Fibroblast of upper back skin (primary cell): ENCODE measurements around the gene BID.

Experiments used
- DNase-seq: peaks from one replicate; pipeline ENCODE4 v3.0.0-alpha.2; 2013

BID gene

GRCh38 chr22:17782621-17783020, 8.4 kb upstream of the BID start:
- DNase-seq: no peak

GRCh38 chr22:17782158-17782557, 7.9 kb upstream of the BID start:
- DNase-seq: no peak

- DNase-seq: peak; percentile 73
Measured at GRCh38 chr22:17781319-17782031, 7.2 kb upstream of the BID start.

GRCh38 chr22:17780741-17781318, 6.6 kb upstream of the BID start:
- no peak for DNase-seq

GRCh38 chr22:17780116-17780740, 6.0 kb upstream of the BID start:
- no peak for DNase-seq

- DNase-seq: no peak
Measured at GRCh38 chr22:17779286-17780115, 5.2 kb upstream of the BID start.

GRCh38 chr22:17778412-17778976, 4.2 kb upstream of the BID start:
- DNase-seq: no peak

GRCh38 chr22:17777717-17778044, 3.4 kb upstream of the BID start:
- no peak for DNase-seq

- no peak for DNase-seq
Measured at GRCh38 chr22:17777005-17777716, 2.9 kb upstream of the BID start.

GRCh38 chr22:17775781-17776465, 1.7 kb upstream of the BID start:
- DNase-seq: no peak

GRCh38 chr22:17774926-17775685, 837 bp upstream of the BID start:
- no peak for DNase-seq

- peak; percentile 13 for DNase-seq
Measured at GRCh38 chr22:17773606-17774205, 563 bp downstream of the BID start.

- peak; percentile 66 for DNase-seq
Measured at GRCh38 chr22:17772958-17773605, 1.2 kb downstream of the BID start.

GRCh38 chr22:17772249-17772957, 1.9 kb downstream of the BID start:
- DNase-seq: peak; percentile 21

- DNase-seq: no peak
Measured at GRCh38 chr22:17770180-17771077, 3.8 kb downstream of the BID start.

GRCh38 chr22:17769716-17770082, 4.6 kb downstream of the BID start:
- no peak for DNase-seq

- DNase-seq: no peak
Measured at GRCh38 chr22:17769013-17769715, 5.1 kb downstream of the BID start.
